Fibroblast of mammary gland (primary cell): ENCODE measurements around the gene OSTF1.

Experiments
- DNase-seq: peaks from one replicate; pipeline ENCODE4 v3.0.0-alpha.2; 2010; ENCODE audit warnings: low read depth
- H3K4me3 ChIP-seq: 2 replicates; pipeline ENCODE4 v1.5.1; 2011; ENCODE audit warnings: low read depth, mild to moderate bottlenecking, low read length, moderate library complexity; ENCODE audit not compliant: control insufficient read depth
- CTCF ChIP-seq: conservative IDR thresholded peaks from 2 replicates; pipeline ENCODE4 v1.5.1; 2011; ENCODE audit warnings: low read depth, low read length, inconsistent platforms; ENCODE audit not compliant: control insufficient read depth, insufficient read depth

Gene OSTF1

GRCh38 chr9:75140261-75140660, 51.9 kb downstream of the OSTF1 start:
- H3K4me3 ChIP-seq, result no peak overlapping the region
- TF ChIP-seq CTCF, result no peak
- DNase-seq, result no peak

- no peak for TF ChIP-seq CTCF
- no peak for DNase-seq
Observed at GRCh38 chr9:75142202-75142601, 53.9 kb downstream of the OSTF1 start.

GRCh38 chr9:75146229-75146628, 57.9 kb downstream of the OSTF1 start:
- H3K4me3 ChIP-seq, result no peak overlapping the region
- no peak for TF ChIP-seq CTCF
- DNase-seq, result peak; percentile 32

More at GRCh38 chr9:75142202-75142601, 53.9 kb downstream of the OSTF1 start:
- H3K4me3 ChIP-seq, result no peak overlapping the region

GRCh38 chr9:75147638-75148037, 59.3 kb downstream of the OSTF1 start:
- no peak for DNase-seq
- TF ChIP-seq CTCF, result no peak
- no peak overlapping the region for H3K4me3 ChIP-seq

GRCh38 chr9:75148561-75148960, 60.2 kb downstream of the OSTF1 start:
- peak; percentile 75 for DNase-seq
- no peak overlapping the region for H3K4me3 ChIP-seq
- no peak for TF ChIP-seq CTCF

- TF ChIP-seq CTCF, result no peak
- DNase-seq, result no peak
- H3K4me3 ChIP-seq, result no peak overlapping the region
Observed at GRCh38 chr9:75149841-75150241, 61.5 kb downstream of the OSTF1 start.

GRCh38 chr9:75150512-75150911, 62.2 kb downstream of the OSTF1 start:
- H3K4me3 ChIP-seq, result no peak overlapping the region
- TF ChIP-seq CTCF, result no peak
- DNase-seq, result no peak
